SK-N-SH (cell line): ENCODE measurements around the gene CAV1. TPM values are rescaled to one million over a fixed set of nuclear protein-coding genes. Genes with fewer than 3 reads are reported as not detected.
A peak's percentile ranks its signal among the peaks of the same experiment; 100 is the strongest.

Experiments
- CTCF ChIA-PET: fragments of 300-600, 350-600 bp; formaldehyde crosslinking; extraction: SDS; loops from one replicate; lab custom pipeline; 2021; lab: Yijun Ruan, JAX
- POLR2A ChIA-PET: fragments of 350-600 bp; sonication (Branson Sonifier 250); formaldehyde crosslinking; extraction: SDS; loops from one replicate; lab custom pipeline; 2020; ENCODE audit warnings: antibody characterized with exemption, inconsistent platforms; lab: Yijun Ruan, JAX
- DNase-seq: peaks from one replicate; pipeline ENCODE4 v3.0.0; 2012
- H2AFZ ChIP-seq: fragments of 200-600 bp; sonication (generic); 2 replicates; pipeline ENCODE4 v1.8.1; 2016; ENCODE audit warnings: antibody characterized with exemption, mild to moderate bottlenecking, low read depth
- H3F3A ChIP-seq: fragments of 200-600 bp; sonication (generic); replicated peaks from 2 replicates; pipeline ENCODE3; 2016; ENCODE audit warnings: antibody characterized with exemption, mild to moderate bottlenecking; ENCODE audit not compliant: insufficient read depth
- H3K27ac ChIP-seq, 2 experiments: fragments of 200-500 bp in 1 of 2; fragments of 200-600 bp in 1 of 2; sonication (Bioruptor generic) in 1 of 2; sonication (generic), shearing (Covaris generic) in 1 of 2; 2 replicates each; pipeline versions ENCODE4 v1.5.1 to v1.6.1; 2014 to 2016; ENCODE audit warnings: low read depth in 2 of 2, inconsistent platforms in 1 of 2, low read length in 1 of 2, mild to moderate bottlenecking in 1 of 2, mixed read lengths in 1 of 2
- H3K27me3 ChIP-seq: fragments of 200-600 bp; sonication (generic), shearing (Covaris generic); 2 replicates; pipeline ENCODE4 v1.6.1; 2016; ENCODE audit warnings: mixed run types; ENCODE audit not compliant: insufficient read depth
- H3K36me3 ChIP-seq, 2 experiments: fragments of 200-500 bp in 1 of 2; fragments of 200-600 bp in 1 of 2; sonication (Bioruptor generic) in 1 of 2; sonication (generic) in 1 of 2; replicated peaks in 1 of 2; 2 replicates each; pipeline versions ENCODE3 to v1.5.1; 2014 to 2016; ENCODE audit warnings: low read length in 1 of 2, mild to moderate bottlenecking in 1 of 2; ENCODE audit not compliant: insufficient read depth in 2 of 2, control insufficient read depth in 1 of 2
- H3K4me1 ChIP-seq, 2 experiments: fragments of 200-500 bp in 1 of 2; fragments of 200-600 bp in 1 of 2; sonication (Bioruptor generic) in 1 of 2; sonication (generic), shearing (Covaris generic) in 1 of 2; 2 replicates each; pipeline versions ENCODE4 v1.5.1 to v1.6.1; 2014 to 2016; ENCODE audit warnings: low read depth in 1 of 2, low read length in 1 of 2, mixed run types in 1 of 2; ENCODE audit not compliant: insufficient read depth in 2 of 2, control insufficient read depth in 1 of 2
- H3K4me2 ChIP-seq: fragments of 200-600 bp; sonication (generic), shearing (Covaris generic); 2 replicates; pipeline ENCODE4 v1.6.1; 2017; ENCODE audit warnings: mixed run types
- H3K4me3 ChIP-seq, 2 experiments: fragments of 200-500 bp in 1 of 2; fragments of 200-600 bp in 1 of 2; sonication (Bioruptor generic) in 1 of 2; sonication (generic), shearing (Covaris generic) in 1 of 2; 2 replicates each; pipeline versions ENCODE4 v1.5.1 to v1.8.1; 2014 to 2016; ENCODE audit warnings: low read depth in 2 of 2, inconsistent platforms in 1 of 2, low read length in 1 of 2, mild to moderate bottlenecking in 1 of 2, mixed read lengths in 1 of 2, moderate library complexity in 1 of 2
- H3K79me2 ChIP-seq: fragments of 200-600 bp; sonication (generic); 2 replicates; pipeline ENCODE4 v1.8.1; 2017; ENCODE audit warnings: mild to moderate bottlenecking; ENCODE audit not compliant: insufficient read depth
- H3K9ac ChIP-seq: fragments of 200-600 bp; sonication (generic); 2 replicates; pipeline ENCODE4 v1.6.1; 2017; ENCODE audit warnings: mixed run types
- H3K9me2 ChIP-seq: fragments of 200-600 bp; sonication (generic); 2 replicates; pipeline ENCODE4 v1.6.1; 2017; ENCODE audit warnings: mixed run types
- H3K9me3 ChIP-seq: fragments of 200-600 bp; sonication (generic); 2 replicates; pipeline ENCODE4 v1.6.1; 2017; ENCODE audit warnings: mixed run types, mild to moderate bottlenecking, moderate library complexity
- H4K20me1 ChIP-seq: fragments of 200-600 bp; sonication (generic); 2 replicates; pipeline ENCODE4 v1.6.1; 2017; ENCODE audit warnings: mild to moderate bottlenecking, mixed run types; ENCODE audit not compliant: insufficient read depth
- EZH2phosphoT487 ChIP-seq: fragments of 200-600 bp; sonication (generic); IDR thresholded peaks from 2 replicates; pipeline ENCODE4 v1.6.1; 2017; ENCODE audit warnings: low read depth, mixed run types, mild to moderate bottlenecking, antibody characterized with exemption, moderate library complexity, borderline replicate concordance
- FOSL2 ChIP-seq: IDR thresholded peaks from 2 replicates; pipeline ENCODE4 v1.4.0; 2012; ENCODE audit warnings: low read depth, mild to moderate bottlenecking, moderate library complexity, borderline replicate concordance
- FOXJ3 ChIP-seq: sonication (generic); formaldehyde crosslinking; IDR thresholded peaks from 2 replicates; pipeline ENCODE4 v1.5.1; 2020; ENCODE audit warnings: mild to moderate bottlenecking, missing genetic modification reagents
- FOXM1 ChIP-seq: IDR thresholded peaks from 2 replicates; pipeline ENCODE4 v1.4.0; 2012; ENCODE audit warnings: low read depth, mild to moderate bottlenecking
- GABPA ChIP-seq: IDR thresholded peaks from 2 replicates; pipeline ENCODE4 v1.4.0; 2012; ENCODE audit warnings: low read depth, mild to moderate bottlenecking
- JUND ChIP-seq: IDR thresholded peaks from 2 replicates; pipeline ENCODE4 v1.4.0; 2012
- MAX ChIP-seq: IDR thresholded peaks from 2 replicates; pipeline ENCODE4 v1.4.0; 2012; ENCODE audit warnings: low read depth
- MEF2A ChIP-seq: IDR thresholded peaks from 2 replicates; pipeline ENCODE4 v1.4.0; 2012; ENCODE audit warnings: low read depth, borderline replicate concordance
- NRF1 ChIP-seq: IDR thresholded peaks from 2 replicates; pipeline ENCODE4 v1.6.1; 2012; ENCODE audit warnings: low read depth, mild to moderate bottlenecking, low read length
- POLR2AphosphoS5 ChIP-seq: IDR thresholded peaks from 2 replicates; pipeline ENCODE4 v1.6.1; 2012; ENCODE audit warnings: low read depth, low read length
- RFX5 ChIP-seq: IDR thresholded peaks from 2 replicates; pipeline ENCODE4 v1.6.1; 2012; ENCODE audit warnings: mild to moderate bottlenecking, improper control_type of control experiment, low read length
- RXRA ChIP-seq: IDR thresholded peaks from 2 replicates; pipeline ENCODE4 v1.4.0; 2012; ENCODE audit warnings: low read depth, mild to moderate bottlenecking, borderline replicate concordance
- SIN3A ChIP-seq: IDR thresholded peaks from 2 replicates; pipeline ENCODE4 v1.6.1; 2012; ENCODE audit warnings: low read depth, mild to moderate bottlenecking, low read length, moderate library complexity, borderline replicate concordance
- SMC3 ChIP-seq: IDR thresholded peaks from 2 replicates; pipeline ENCODE4 v1.6.1; 2012; ENCODE audit warnings: low read depth, low read length, improper control_type of control experiment
- TAF1 ChIP-seq: IDR thresholded peaks from 2 replicates; pipeline ENCODE4 v1.6.1; 2012; ENCODE audit warnings: low read depth, mild to moderate bottlenecking, low read length, moderate library complexity, borderline replicate concordance
- TCF12 ChIP-seq: IDR thresholded peaks from 2 replicates; pipeline ENCODE4 v1.4.0; 2012
- USF1 ChIP-seq: IDR thresholded peaks from 2 replicates; pipeline ENCODE4 v1.4.0; 2012; ENCODE audit warnings: low read depth, borderline replicate concordance
- YY1 ChIP-seq: IDR thresholded peaks from 2 replicates; pipeline ENCODE4 v1.4.0; 2012; ENCODE audit warnings: low read depth, mild to moderate bottlenecking
- ZBTB33 ChIP-seq: IDR thresholded peaks from 2 replicates; pipeline ENCODE4 v1.4.0; 2012; ENCODE audit warnings: low read depth, borderline replicate concordance
- WGBS: methylation state at CpG from one replicate; pipeline ENCODE4 v1.1.6; 2017; ENCODE audit warnings: low lambda C conversion rate; 5-methylcytosine and 5-hydroxymethylcytosine counted together
- polyA plus RNA-seq, 3 experiments: library from polyadenylated mRNA; depleted of rRNA; stranded (reverse); fragments of >200 nt; gene quantifications; 2 replicates each; pipeline ENCODE4 v1.2.3, GENCODE V29; 2012
- TF ChIP-seq, protein P1 (sequence below): fragments of 150-350 bp; IDR thresholded peaks from 2 replicates; pipeline ENCODE4 v1.6.1; 2017; ENCODE audit warnings: antibody characterized with exemption, low read length, low read depth, borderline replicate concordance

CAV1 gene
- polyA plus RNA-seq, 1 of the 3 experiments (the other 2 are of a cell fraction), result 968 TPM

- H3K4me2 ChIP-seq, result peak overlapping the region; percentile 13; the same call in 1 of the 2 replicates
- H3K9me2 ChIP-seq, result no peaks in the 10 kb centered on the region
- DNase-seq, result no peak
- peaks cover 56% of the 10 kb centered on the region for H3F3A ChIP-seq
- H3K36me3 ChIP-seq, result peaks cover 60 to 66% of the 10 kb centered on the region in 2 experiments
- no peaks in the 10 kb centered on the region for H3K9me3 ChIP-seq
- H3K9ac ChIP-seq, result peak overlapping the region; percentile 3; the same call in 1 of the 2 replicates
- whole genome bisulfite sequencing, result 55% methylated on average over 1 of the region's 1 CpG
- H3K27ac ChIP-seq, result peak overlapping the region in 1 of 2 experiments; percentile 79; a peak in 2 of 4 replicates
- CTCF ChIA-PET, result no interaction called here
- no peak overlapping the region for H2AFZ ChIP-seq
- H3K4me1 ChIP-seq, result peaks cover 0 to 88% of the 10 kb centered on the region in 2 experiments; a peak in 3 of 4 replicates
- peaks cover 98% of the 10 kb centered on the region for H3K79me2 ChIP-seq
- TF ChIP-seq POLR2AphosphoS5 (0 out of 2 replicates have a peak, but pooled peaks have one; percentile 8), SIN3A (no peak)
- no peak overlapping the region for H3K4me3 ChIP-seq
- no peaks in the 10 kb centered on the region for H3K27me3 ChIP-seq
- H4K20me1 ChIP-seq, result peaks cover 33% of the 10 kb centered on the region
- POLR2A ChIA-PET, result no interaction called here
Measured at GRCh38 chr7:116544487-116544886, 19.7 kb downstream of the CAV1 start.

- Histone ChIP-seq H3K27ac (peak overlapping the region in 1 of 2 experiments; percentile 79; a peak in 3 of 4 replicates), H3K27me3 (no peaks in the 10 kb centered on the region), H3K36me3 (peaks cover 60 to 66% of the 10 kb centered on the region in 2 experiments), H3K9me3 (no peaks in the 10 kb centered on the region), H3K4me3 (no peak overlapping the region), H3K4me1 (peaks cover 0 to 86% of the 10 kb centered on the region in 2 experiments; a peak in 3 of 4 replicates), H2AFZ (no peak overlapping the region), H3K9ac (peak overlapping the region; percentile 3; the same call in 1 of the 2 replicates), H3K79me2 (peaks cover 98% of the 10 kb centered on the region), H3K9me2 (no peaks in the 10 kb centered on the region), H3F3A (peaks cover 59% of the 10 kb centered on the region), H4K20me1 (peaks cover 33% of the 10 kb centered on the region), H3K4me2 (0 out of 2 replicates have a peak overlapping the region, but pooled peaks have one; percentile 13)
- TF ChIP-seq FOXM1, result no peak
- TF ChIP-seq USF1, result no peak
- TF ChIP-seq MAX, result no peak
- TF ChIP-seq YY1, result no peak
- TF ChIP-seq FOXJ3 (CRISPR knock-in tag), result no peak
- no peak for TF ChIP-seq EZH2phosphoT487
- no peak for TF ChIP-seq SMC3
- TF ChIP-seq RXRA, result no peak
- no peak for TF ChIP-seq SIN3A
- no peak for TF ChIP-seq FOSL2
- TF ChIP-seq JUND, result no peak
- TF ChIP-seq RFX5, result no peak
- TF ChIP-seq NRF1, result no peak
- no peak for TF ChIP-seq GABPA
- no peak for TF ChIP-seq TAF1
- no peak for TF ChIP-seq ZBTB33
- no peak for TF ChIP-seq TCF12
- TF ChIP-seq, protein P1, sequence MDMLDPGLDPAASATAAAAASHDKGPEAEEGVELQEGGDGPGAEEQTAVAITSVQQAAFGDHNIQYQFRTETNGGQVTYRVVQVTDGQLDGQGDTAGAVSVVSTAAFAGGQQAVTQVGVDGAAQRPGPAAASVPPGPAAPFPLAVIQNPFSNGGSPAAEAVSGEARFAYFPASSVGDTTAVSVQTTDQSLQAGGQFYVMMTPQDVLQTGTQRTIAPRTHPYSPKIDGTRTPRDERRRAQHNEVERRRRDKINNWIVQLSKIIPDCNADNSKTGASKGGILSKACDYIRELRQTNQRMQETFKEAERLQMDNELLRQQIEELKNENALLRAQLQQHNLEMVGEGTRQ, result no peak
- no peak for TF ChIP-seq MEF2A
- ChIA-PET CTCF (interaction anchor here (0.7 to 0.9 kb wide), 2 partner anchors 43 to 378 kb away, joined by 3 to 4 read pairs; no protein-coding TSS in a partner anchor), POLR2A (no interaction called here)
- 51% methylated on average over 6 of the region's 6 CpGs for WGBS
- DNase-seq, result no peak
Measured at GRCh38 chr7:116545411-116545993, 20.7 kb downstream of the CAV1 start.
